Right forelimb (tissue), 1 donor: Measurements from ENCODE around the gene NXPE4.

Experiments used
- DNase-seq: peaks from one replicate; pipeline ENCODE4 v3.0.0-alpha.2; 2018

NXPE4 gene

GRCh38 chr11:114559425-114560310, 35.9 kb downstream of the NXPE4 start, which contains the start of gene NXPE1:
NXPE1 (minus strand) TSS chr11:114559881; CDS start chr11:114551201, 8,680 bp downstream.
- DNase-seq, result no peak

DNA sequence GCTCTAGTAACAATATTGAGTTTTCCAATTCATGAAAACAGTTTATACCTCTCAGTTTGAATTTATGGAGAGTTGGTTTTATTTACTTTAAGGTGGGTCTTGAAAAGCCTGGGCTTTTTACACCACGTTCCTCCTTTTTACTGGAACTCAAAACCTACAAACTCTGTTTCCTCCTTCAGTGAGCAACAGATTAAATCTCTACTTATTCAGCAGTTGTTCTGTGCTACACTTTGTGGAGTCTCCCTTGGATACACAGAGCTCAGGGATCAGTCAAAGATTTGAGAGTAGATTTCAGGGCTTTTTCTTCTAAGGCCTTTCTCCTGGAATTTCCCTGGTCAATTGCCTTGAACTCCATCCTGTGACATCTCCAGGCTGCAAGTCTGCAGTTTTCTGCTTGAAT, 39.5 kb downstream of the NXPE4 start:
- no peak for DNase-seq

- DNase-seq, result no peak
Observed at GRCh38 chr11:114553642-114554041, 41.9 kb downstream of the NXPE4 start.

- DNase-seq, result no peak
Observed at GRCh38 chr11:114551060-114551459, 44.5 kb downstream of the NXPE4 start.

DNA sequence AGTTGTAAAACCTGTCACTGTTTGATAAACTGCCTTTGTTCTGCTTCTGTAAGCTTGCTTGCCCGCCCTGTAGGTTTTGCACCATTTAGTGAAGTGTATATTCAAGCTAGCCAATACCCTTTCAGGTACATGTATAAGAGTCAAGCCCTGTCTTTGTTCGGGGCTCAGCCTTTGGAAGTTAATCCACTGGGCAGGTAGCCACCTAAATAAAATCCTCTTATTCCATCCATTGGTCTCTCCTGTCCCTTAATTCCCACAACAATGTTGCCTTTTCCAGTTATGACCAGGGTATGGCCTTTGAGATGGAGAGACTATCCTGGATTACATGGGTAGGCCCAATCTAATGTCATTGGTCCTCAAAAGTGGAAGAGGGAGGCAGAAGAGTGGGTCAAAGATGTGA, 69.9 kb downstream of the NXPE4 start:
- no peak for DNase-seq

DNA sequence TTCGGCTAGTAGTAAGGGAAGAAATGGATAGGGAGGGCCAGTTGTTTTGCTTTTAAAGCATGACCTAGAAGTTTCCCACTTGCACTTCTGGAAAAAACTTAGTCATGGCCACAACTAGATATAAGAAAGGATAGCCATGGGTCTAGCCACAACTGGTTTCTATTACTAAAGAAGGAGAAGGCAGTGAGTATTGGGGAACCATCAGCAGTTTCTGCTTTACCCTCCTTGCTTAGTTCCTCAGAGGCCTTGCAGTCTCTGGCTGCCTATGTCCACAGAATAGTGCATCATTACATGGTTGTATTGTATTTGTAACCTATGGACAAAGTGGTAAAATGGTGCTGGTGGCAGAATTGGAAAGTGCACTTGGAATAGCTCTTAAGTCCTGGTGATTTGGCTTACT, 71.5 kb downstream of the NXPE4 start:
- no peak for DNase-seq

GRCh38 chr11:114522818-114523217, 72.8 kb downstream of the NXPE4 start:
- no peak for DNase-seq
